Mesenchymal stem cell (in vitro differentiated cells and primary cell): ENCODE measurements around the gene ALG14.

ENCODE experiments used
- DNase-seq: peaks from one replicate; pipeline ENCODE4 v3.0.0-alpha.2; 2013
- H2AFZ ChIP-seq: one replicate; pipeline ENCODE4 v1.6.1; 2013; ENCODE audit warnings: low read depth, mild to moderate bottlenecking, control low read depth, inconsistent platforms, low read length, moderate library complexity
- H2AK5ac ChIP-seq: 2 replicates; pipeline ENCODE4 v1.6.1; 2013; ENCODE audit warnings: low read length, moderate library complexity, mild to moderate bottlenecking, inconsistent platforms; ENCODE audit not compliant: severe bottlenecking
- H2BK120ac ChIP-seq: one replicate; pipeline ENCODE4 v1.6.1; 2013; ENCODE audit warnings: low read depth, mild to moderate bottlenecking, inconsistent platforms, low read length, moderate library complexity
- H2BK12ac ChIP-seq, 2 experiments: one replicate each; pipeline ENCODE4 v1.6.1; 2013; ENCODE audit warnings: inconsistent platforms in 2 of 2, low read length in 2 of 2, mild to moderate bottlenecking in 2 of 2, moderate library complexity in 2 of 2, control low read depth in 1 of 2
- H2BK15ac ChIP-seq: one replicate; pipeline ENCODE4 v1.6.1; 2013; ENCODE audit warnings: mild to moderate bottlenecking, low read depth, inconsistent platforms; ENCODE audit not compliant: poor library complexity, severe bottlenecking
- H2BK5ac ChIP-seq: 2 replicates; pipeline ENCODE4 v1.6.1; 2013; ENCODE audit warnings: low read depth, mild to moderate bottlenecking, low read length, control low read depth, inconsistent platforms; ENCODE audit not compliant: poor library complexity, severe bottlenecking
- H3K14ac ChIP-seq, 2 experiments: one replicate each; pipeline ENCODE4 v1.6.1; 2013; ENCODE audit warnings: inconsistent platforms in 2 of 2, low read length in 2 of 2, control low read depth in 1 of 2, mild to moderate bottlenecking in 1 of 2, moderate library complexity in 1 of 2
- H3K18ac ChIP-seq, 2 experiments: one replicate each; pipeline ENCODE4 v1.6.1; 2013; ENCODE audit warnings: inconsistent platforms in 2 of 2, low read length in 2 of 2, control low read depth in 1 of 2, low read depth in 1 of 2, mild to moderate bottlenecking in 1 of 2
- H3K23ac ChIP-seq, 2 experiments: one replicate each; pipeline ENCODE4 v1.6.1; 2013; ENCODE audit warnings: inconsistent platforms in 2 of 2, low read length in 2 of 2, mild to moderate bottlenecking in 2 of 2, moderate library complexity in 2 of 2, control low read depth in 1 of 2
- H3K27ac ChIP-seq: 2 replicates; pipeline ENCODE4 v1.5.1; 2013; ENCODE audit warnings: mild to moderate bottlenecking, moderate library complexity, low read length, control low read depth, inconsistent platforms; ENCODE audit not compliant: poor library complexity, severe bottlenecking
- H3K27me3 ChIP-seq, 2 experiments: 2 replicates each; pipeline versions ENCODE4 v1.6.1 to v1.7.0; 2013; ENCODE audit warnings: low read length in 2 of 2, mild to moderate bottlenecking in 2 of 2, moderate library complexity in 2 of 2, control low read depth in 1 of 2, inconsistent platforms in 1 of 2; ENCODE audit not compliant: control insufficient read depth in 1 of 2, insufficient read depth in 1 of 2
- H3K36me3 ChIP-seq, 2 experiments: 2 replicates each; pipeline versions ENCODE4 v1.6.1 to v1.7.0; 2013; ENCODE audit warnings: low read length in 2 of 2, control low read depth in 1 of 2, inconsistent platforms in 1 of 2, low read depth in 1 of 2, mild to moderate bottlenecking in 1 of 2; ENCODE audit not compliant: insufficient read depth in 2 of 2, control insufficient read depth in 1 of 2
- H3K4ac ChIP-seq, 2 experiments: one replicate each; pipeline ENCODE4 v1.6.1; 2013; ENCODE audit warnings: inconsistent platforms in 2 of 2, low read length in 2 of 2, mild to moderate bottlenecking in 2 of 2, moderate library complexity in 2 of 2, control low read depth in 1 of 2, low read depth in 1 of 2
- H3K4me1 ChIP-seq: 2 replicates; pipeline ENCODE4 v1.6.1; 2013; ENCODE audit warnings: low read depth, low read length, control low read depth; ENCODE audit not compliant: control insufficient read depth, insufficient read depth
- H3K4me2 ChIP-seq: 2 replicates; pipeline ENCODE4 v1.6.1; 2013; ENCODE audit warnings: low read length, mild to moderate bottlenecking, inconsistent platforms; ENCODE audit not compliant: poor library complexity, severe bottlenecking
- H3K4me3 ChIP-seq, 2 experiments: 2 replicates each; pipeline versions ENCODE4 v1.5.1 to v1.7.0; 2013; ENCODE audit warnings: low read length in 2 of 2, mild to moderate bottlenecking in 2 of 2, control low read depth in 1 of 2, low read depth in 1 of 2; ENCODE audit not compliant: insufficient read depth in 1 of 2
- H3K79me1 ChIP-seq: replicated peaks from 2 replicates; pipeline ENCODE4 v1.6.1; 2013; ENCODE audit warnings: mild to moderate bottlenecking, control low read depth, low read length, inconsistent platforms; ENCODE audit not compliant: poor library complexity, severe bottlenecking
- H3K9ac ChIP-seq: 2 replicates; pipeline ENCODE4 v1.7.0; 2013; ENCODE audit warnings: mild to moderate bottlenecking, low read length, moderate library complexity
- H3K9me3 ChIP-seq: 2 replicates; pipeline ENCODE4 v1.7.0; 2013; ENCODE audit warnings: mild to moderate bottlenecking, low read length; ENCODE audit not compliant: control insufficient read depth
- H4K8ac ChIP-seq: one replicate; pipeline ENCODE4 v1.6.1; 2013; ENCODE audit warnings: inconsistent platforms, mild to moderate bottlenecking, low read length, moderate library complexity
- H4K91ac ChIP-seq: one replicate; pipeline ENCODE4 v1.6.1; 2013; ENCODE audit warnings: mild to moderate bottlenecking, low read length, inconsistent platforms
- WGBS: methylation state at CpG from one replicate; pipeline ENCODE4 v1.1.7; 2013; ENCODE audit warnings: mixed read lengths; 5-methylcytosine and 5-hydroxymethylcytosine counted together

ALG14 gene

DNA sequence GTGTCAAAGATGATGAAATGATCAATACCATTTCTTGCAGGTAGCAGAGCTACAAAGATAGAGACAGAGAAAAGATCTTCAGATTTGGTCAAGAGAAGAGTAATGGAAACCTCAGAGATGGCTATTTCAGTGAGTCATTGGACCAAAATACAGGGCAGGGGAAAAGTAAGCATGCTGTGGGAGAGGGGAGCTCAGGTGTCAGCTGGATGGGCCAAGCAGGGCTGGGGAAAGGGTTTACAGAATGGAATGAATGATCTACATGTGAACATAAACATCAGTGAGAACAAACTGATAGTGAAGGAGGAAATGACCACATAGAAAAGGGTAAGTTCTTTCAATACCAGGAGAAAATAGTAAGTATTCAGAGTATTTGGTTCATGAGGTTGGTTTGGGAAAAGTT, 84.4 kb downstream of the ALG14 start:
- peak; percentile 20 for DNase-seq
- no peak overlapping the region for H3K9ac ChIP-seq
- H3K27me3 ChIP-seq: no peaks in the 10 kb centered on the region
- peak overlapping the region; percentile 30 for H3K27ac ChIP-seq
- H3K4me1 ChIP-seq: peaks cover 7% of the 10 kb centered on the region
- H2BK120ac ChIP-seq: no peak overlapping the region
- H2BK5ac ChIP-seq: no peak overlapping the region
- H3K23ac ChIP-seq: no peak overlapping the region
- H2BK15ac ChIP-seq: no peak overlapping the region
- H2AFZ ChIP-seq: no peak overlapping the region
- no peak overlapping the region for H4K8ac ChIP-seq
- no peaks in the 10 kb centered on the region for H3K79me1 ChIP-seq
- peak overlapping the region; percentile 65 for H2AK5ac ChIP-seq
- H4K91ac ChIP-seq: no peak overlapping the region
- no peaks in the 10 kb centered on the region for H3K9me3 ChIP-seq
- no peak overlapping the region for H2BK12ac ChIP-seq
- H3K14ac ChIP-seq: no peak overlapping the region
- no peak overlapping the region for H3K4me3 ChIP-seq
- no peak overlapping the region for H3K4ac ChIP-seq
- H3K4me2 ChIP-seq: no peak overlapping the region
- H3K36me3 ChIP-seq: no peaks in the 10 kb centered on the region
- no peak overlapping the region for H3K18ac ChIP-seq

DNA sequence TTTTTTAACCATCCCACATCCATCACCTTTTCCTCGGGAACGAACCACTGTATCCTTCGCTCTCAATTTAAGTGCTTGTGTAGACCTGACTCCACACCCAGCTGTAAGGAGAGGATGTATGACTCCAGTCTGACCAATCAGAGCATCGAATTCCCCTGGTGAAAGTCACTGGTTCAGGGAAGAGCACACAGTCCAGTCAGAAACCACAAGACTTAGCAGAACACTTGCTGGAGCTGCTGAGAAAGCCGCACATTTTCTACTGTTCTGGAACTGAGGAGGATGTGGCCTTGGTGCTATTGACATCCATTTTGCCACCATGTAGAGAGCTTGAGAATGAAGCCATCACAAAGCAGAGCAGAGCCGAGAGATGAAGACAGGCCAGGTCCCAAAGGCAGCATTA, 86.0 kb downstream of the ALG14 start:
- Histone ChIP-seq H2AFZ (no peak overlapping the region), H3K4me3 (no peak overlapping the region), H3K9ac (no peak overlapping the region), H2BK120ac (no peak overlapping the region), H4K8ac (no peak overlapping the region), H3K27me3 (no peaks in the 10 kb centered on the region), H4K91ac (peak overlapping the region; percentile 66), H3K4me1 (peaks cover 8% of the 10 kb centered on the region), H3K36me3 (no peaks in the 10 kb centered on the region), H3K4ac (no peak overlapping the region), H3K9me3 (no peaks in the 10 kb centered on the region), H2BK15ac (no peak overlapping the region), H3K23ac (no peak overlapping the region), H2BK12ac (no peak overlapping the region), H3K79me1 (no peaks in the 10 kb centered on the region), H3K14ac (no peak overlapping the region), H2AK5ac (no peak overlapping the region), H3K4me2 (no peak overlapping the region), H3K27ac (no peak overlapping the region), H2BK5ac (no peak overlapping the region), H3K18ac (no peak overlapping the region)
- DNase-seq: no peak
- 96% methylated on average over 6 of the region's 6 CpGs for WGBS

DNA sequence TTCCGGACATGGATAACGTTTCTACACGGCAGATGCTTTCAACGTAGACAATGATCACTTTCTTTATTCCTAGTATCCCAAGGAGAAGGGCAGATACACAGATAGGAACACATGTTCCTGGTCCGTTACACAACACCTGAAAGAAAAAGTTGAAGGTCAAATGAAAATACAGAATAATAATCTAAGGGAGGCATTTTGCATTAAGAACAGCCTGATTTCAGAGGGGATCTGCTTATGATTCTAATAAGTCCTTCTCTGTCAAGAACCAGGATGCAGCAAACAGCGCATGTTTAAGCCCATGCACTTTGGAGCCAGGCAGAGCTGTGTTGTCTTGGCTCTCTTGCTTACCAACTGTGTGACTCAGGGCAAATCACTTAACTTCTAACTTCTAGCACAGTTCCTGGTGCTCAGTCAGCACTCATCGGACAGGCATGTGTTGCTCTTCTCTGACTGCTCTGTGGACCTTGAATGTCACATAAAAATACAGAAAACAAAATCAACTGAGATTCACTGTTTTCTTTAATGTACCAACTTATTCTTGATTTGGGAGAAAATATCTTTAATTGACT, 89.5 kb downstream of the ALG14 start:
- Histone ChIP-seq H4K8ac (no peak overlapping the region), H2AFZ (no peak overlapping the region), H3K4me2 (no peak overlapping the region), H2BK15ac (no peak overlapping the region), H3K4ac (no peak overlapping the region), H3K23ac (no peak overlapping the region), H4K91ac (no peak overlapping the region), H2BK12ac (no peak overlapping the region), H2BK120ac (peak overlapping the region; percentile 36), H2AK5ac (no peak overlapping the region), H3K4me1 (peaks cover 4% of the 10 kb centered on the region), H3K36me3 (no peaks in the 10 kb centered on the region), H3K9me3 (no peaks in the 10 kb centered on the region), H3K14ac (no peak overlapping the region), H3K9ac (peak overlapping the region; percentile 45), H3K27me3 (no peaks in the 10 kb centered on the region), H3K27ac (no peak overlapping the region), H3K18ac (peak overlapping the region in 1 of 2 experiments; percentile 0), H2BK5ac (no peak overlapping the region), H3K79me1 (no peaks in the 10 kb centered on the region), H3K4me3 (peak overlapping the region in 1 of 2 experiments; percentile 40)
- WGBS: 65% methylated on average over 7 of the region's 7 CpGs
- peak; percentile 88 for DNase-seq

DNA sequence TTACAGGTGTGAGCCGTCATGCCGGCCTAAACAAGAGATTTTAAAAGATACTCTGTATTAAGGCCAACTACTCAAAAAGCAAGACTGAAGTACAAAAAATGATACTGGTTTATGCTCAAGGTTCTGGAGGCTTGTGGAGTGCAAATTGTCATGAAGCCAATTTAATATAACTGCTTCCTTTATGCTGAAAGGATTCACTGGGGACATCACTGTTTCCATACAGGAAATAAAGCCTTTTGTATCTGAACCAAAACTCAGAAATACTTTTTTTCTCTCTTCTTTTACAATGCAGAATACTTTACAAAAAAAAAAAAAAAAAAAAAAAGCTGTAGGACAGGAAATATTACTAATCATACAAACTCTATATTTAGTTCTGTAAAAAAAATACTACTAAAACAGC, 90.4 kb downstream of the ALG14 start:
- Histone ChIP-seq H3K4me2 (no peak overlapping the region), H2BK120ac (no peak overlapping the region), H3K27me3 (no peaks in the 10 kb centered on the region), H2AK5ac (no peak overlapping the region), H4K91ac (no peak overlapping the region), H3K79me1 (no peaks in the 10 kb centered on the region), H2BK15ac (no peak overlapping the region), H3K18ac (no peak overlapping the region), H3K14ac (no peak overlapping the region), H2AFZ (no peak overlapping the region), H3K4me1 (peaks cover 2% of the 10 kb centered on the region), H3K9me3 (no peaks in the 10 kb centered on the region), H2BK12ac (no peak overlapping the region), H3K9ac (peak overlapping the region; percentile 45), H2BK5ac (no peak overlapping the region), H3K27ac (no peak overlapping the region), H3K36me3 (no peaks in the 10 kb centered on the region), H3K4me3 (no peak overlapping the region), H4K8ac (no peak overlapping the region), H3K4ac (no peak overlapping the region), H3K23ac (no peak overlapping the region)
- 90% methylated on average over 2 of the region's 2 CpGs for WGBS
- no peak for DNase-seq
